Measurements from ENCODE around the gene CCND2.

The CCND2 gene

GRCh38 chr12:4256043-4256826 is 17.3 kb upstream of the CCND2 start:
- DNase-seq (ENCODE audit: low spot score) = no peak

GRCh38 chr12:4257442-4257841 is 16.1 kb upstream of the CCND2 start:
- DNase-seq (ENCODE audit: low spot score) = no peak

GRCh38 chr12:4259099-4259498 is 14.5 kb upstream of the CCND2 start:
- no peak for DNase-seq (ENCODE audit: low spot score)

GRCh38 chr12:4261655-4262054 is 11.9 kb upstream of the CCND2 start:
- DNase-seq (ENCODE audit: low spot score) = no peak

- no peak for DNase-seq (ENCODE audit: low spot score)
Observed at GRCh38 chr12:4265280-4265679, 8.3 kb upstream of the CCND2 start.

- no peak for DNase-seq (ENCODE audit: low spot score)
Observed at GRCh38 chr12:4266990-4267389, 6.6 kb upstream of the CCND2 start.

GRCh38 chr12:4267704-4268328 is 5.7 kb upstream of the CCND2 start:
- DNase-seq (ENCODE audit: low spot score) = no peak

GRCh38 chr12:4268329-4269181 is 5.0 kb upstream of the CCND2 start:
- DNase-seq (ENCODE audit: low spot score) = peak; percentile 47

GRCh38 chr12:4269279-4269991 is 4.1 kb upstream of the CCND2 start:
- peak; percentile 94 for DNase-seq (ENCODE audit: low spot score)

- peak; percentile 32 for DNase-seq (ENCODE audit: low spot score)
Observed at GRCh38 chr12:4270016-4270830, 3.3 kb upstream of the CCND2 start.

GRCh38 chr12:4270831-4271716 is 2.5 kb upstream of the CCND2 start:
- DNase-seq (ENCODE audit: low spot score) = peak; percentile 41

- DNase-seq (ENCODE audit: low spot score) = peak; percentile 96
Observed at GRCh38 chr12:4271717-4272423, 1.7 kb upstream of the CCND2 start.

- DNase-seq (ENCODE audit: low spot score) = peak; percentile 78
Observed at GRCh38 chr12:4272424-4273272, 914 bp upstream of the CCND2 start.

GRCh38 chr12:4273273-4273651 is 300 bp upstream of the CCND2 start:
- no peak for DNase-seq (ENCODE audit: low spot score)

GRCh38 chr12:4274396-4275015 is 944 bp downstream of the CCND2 start:
- DNase-seq (ENCODE audit: low spot score) = no peak

GRCh38 chr12:4275016-4275869 is 1.7 kb downstream of the CCND2 start:
- peak; percentile 14 for DNase-seq (ENCODE audit: low spot score)

GRCh38 chr12:4275870-4276301 is 2.3 kb downstream of the CCND2 start:
- DNase-seq (ENCODE audit: low spot score) = no peak

All from CD4-positive, alpha-beta T cell treated with Interleukin-2 at 100 ng/mL for 4 hours (primary cell).